GM13976 (cell line): Measurements from ENCODE around the gene C15orf62.

Experiments used
- DNase-seq: peaks from one replicate; pipeline ENCODE4 v3.0.0; 2012; ENCODE audit warnings: low spot score
- CTCF ChIP-seq: IDR thresholded peaks from 2 replicates; pipeline ENCODE4 v1.5.1; 2012; ENCODE audit warnings: borderline replicate concordance, mild to moderate bottlenecking; ENCODE audit not compliant: insufficient read depth; ENCODE audit errors: extremely low read depth, missing control alignments, control extremely low read depth
- in situ Hi-C: fragments of 300-500 bp; cut with MboI; formaldehyde crosslinking; loops from one replicate; pipeline ENCODE4 v1.12.0; 2022; ENCODE audit warnings: low sequenced_read_pairs, mixed read lengths, inconsistent platforms; ENCODE audit not compliant: unreplicated experiment

The C15orf62 gene

GRCh38 chr15:40787344-40787841 lies 17.6 kb downstream of the C15orf62 start:
- TF ChIP-seq CTCF: no peak
- in situ Hi-C loops: no loop called here
- DNase-seq: no peak

DNA sequence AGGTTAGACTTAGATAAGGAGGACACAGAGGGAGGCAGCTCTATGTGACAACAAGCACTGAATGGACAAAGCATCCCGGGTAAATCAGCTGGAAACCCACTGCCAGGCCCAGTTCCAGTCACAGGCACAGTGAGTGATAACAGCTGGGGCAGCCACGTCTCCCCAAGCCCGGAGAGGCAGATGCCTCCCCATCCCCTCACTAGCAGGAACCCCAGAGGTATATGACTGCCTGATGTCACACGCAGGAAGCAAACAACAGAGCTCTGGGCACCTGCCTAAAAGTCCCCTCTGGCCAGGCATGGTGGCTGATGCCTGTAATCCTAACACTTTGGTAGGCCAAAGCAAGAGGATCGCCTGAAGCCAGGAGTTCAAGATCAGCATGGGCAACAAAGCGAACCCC lies 18.2 kb downstream of the C15orf62 start:
- in situ Hi-C loops: no loop called here
- no peak for DNase-seq
- no peak for TF ChIP-seq CTCF

- in situ Hi-C loops: no loop called here
- no peak for TF ChIP-seq CTCF
- no peak for DNase-seq
Observed at GRCh38 chr15:40789119-40789518, 19.3 kb downstream of the C15orf62 start.

DNA sequence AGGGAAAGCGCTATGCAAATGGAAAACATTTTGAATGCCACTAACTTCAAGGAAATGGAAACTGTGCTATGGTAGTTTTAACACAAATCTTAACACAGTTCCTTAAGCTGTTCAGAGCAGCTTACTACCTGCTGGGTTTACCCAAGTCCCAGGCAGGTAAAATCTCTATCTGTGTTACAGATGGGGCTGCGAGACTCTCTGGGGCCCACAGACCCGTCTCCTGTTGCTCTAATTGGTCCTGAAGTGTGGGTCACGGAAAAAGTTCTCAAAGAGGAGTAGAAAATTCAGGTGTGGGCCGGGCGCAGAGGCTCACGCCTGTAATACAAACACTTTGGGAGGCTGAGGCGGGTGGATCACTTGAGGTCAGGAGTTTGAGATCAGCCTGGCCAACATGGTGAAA lies 20.2 kb downstream of the C15orf62 start:
- in situ Hi-C loops: no loop called here
- no peak for TF ChIP-seq CTCF
- no peak for DNase-seq

GRCh38 chr15:40790718-40791117 lies 20.9 kb downstream of the C15orf62 start:
- TF ChIP-seq CTCF: no peak
- in situ Hi-C loops: no loop called here
- no peak for DNase-seq

GRCh38 chr15:40792394-40792793 lies 22.6 kb downstream of the C15orf62 start:
- no peak for TF ChIP-seq CTCF
- DNase-seq: no peak
- in situ Hi-C loops: no loop called here
